GM19463 (cell line): ENCODE data around the gene LAMA2.
A peak's percentile ranks its signal among the peaks of the same experiment; 100 is the strongest.

ENCODE experiments used
- ATAC-seq: cut with Tn5 transposase; IDR thresholded peaks from one replicate; pipeline ENCODE4 v1.9.1; 2021; ENCODE audit warnings: mild to moderate bottlenecking, moderate library complexity; ENCODE audit not compliant: unreplicated experiment

LAMA2 gene

DNA sequence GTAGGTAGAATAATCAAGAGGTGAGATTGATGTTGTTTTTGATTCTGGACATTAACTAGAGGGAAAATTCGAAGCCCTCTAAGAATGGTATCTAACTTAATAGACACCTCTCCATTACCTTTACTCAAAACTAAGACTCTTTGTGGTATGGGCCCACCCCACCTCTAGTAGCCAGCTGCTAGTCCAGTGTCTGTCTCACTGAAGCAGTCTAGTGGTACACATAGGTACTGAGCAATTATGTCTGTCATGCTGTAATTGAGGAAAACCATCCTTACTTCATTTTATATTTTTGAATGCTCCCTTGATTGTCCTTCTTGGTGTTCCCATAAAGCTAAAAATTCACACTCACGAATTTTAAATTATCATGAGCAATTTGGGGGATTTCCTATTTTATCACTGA lies 536.4 kb downstream of the LAMA2 start:
- no peak for ATAC-seq

DNA sequence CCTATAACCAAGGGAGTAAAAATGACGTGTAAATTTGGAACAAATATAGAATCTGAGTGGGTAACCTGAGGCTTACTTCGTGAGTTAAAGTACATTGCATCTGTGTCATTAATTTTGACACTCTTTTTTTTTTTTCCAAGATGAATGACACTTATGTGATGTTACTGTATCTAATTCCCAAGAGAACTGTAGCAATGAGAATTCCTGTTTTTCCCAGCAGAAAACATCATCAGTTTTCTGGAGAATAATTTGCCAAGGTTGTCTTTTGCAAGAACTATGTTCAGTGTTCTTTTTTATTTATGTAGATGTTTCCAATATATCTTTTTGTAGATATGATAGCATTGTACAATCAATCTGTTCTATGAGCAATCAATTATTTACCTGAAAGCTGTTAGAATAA lies 543.4 kb downstream of the LAMA2 start:
- ATAC-seq, result no peak

DNA sequence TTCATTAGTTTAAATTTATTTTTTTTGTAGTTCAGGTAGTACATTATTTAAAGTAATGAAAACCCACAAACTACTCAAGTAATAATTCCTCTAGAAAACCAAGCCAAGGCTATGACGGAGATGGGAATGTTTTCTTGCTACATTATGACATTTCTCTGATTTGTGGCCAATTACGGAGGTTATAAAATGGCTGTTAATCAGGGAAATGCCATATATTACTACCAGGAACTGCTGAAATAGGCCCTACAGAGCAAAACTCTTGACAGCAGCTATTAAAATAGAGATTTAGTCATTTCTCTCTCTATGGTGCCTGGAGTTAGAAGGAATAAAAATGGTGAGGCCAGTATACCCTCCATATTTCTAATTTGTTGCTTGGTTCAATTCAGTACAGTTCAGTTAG lies 547.0 kb downstream of the LAMA2 start:
- no peak for ATAC-seq

DNA sequence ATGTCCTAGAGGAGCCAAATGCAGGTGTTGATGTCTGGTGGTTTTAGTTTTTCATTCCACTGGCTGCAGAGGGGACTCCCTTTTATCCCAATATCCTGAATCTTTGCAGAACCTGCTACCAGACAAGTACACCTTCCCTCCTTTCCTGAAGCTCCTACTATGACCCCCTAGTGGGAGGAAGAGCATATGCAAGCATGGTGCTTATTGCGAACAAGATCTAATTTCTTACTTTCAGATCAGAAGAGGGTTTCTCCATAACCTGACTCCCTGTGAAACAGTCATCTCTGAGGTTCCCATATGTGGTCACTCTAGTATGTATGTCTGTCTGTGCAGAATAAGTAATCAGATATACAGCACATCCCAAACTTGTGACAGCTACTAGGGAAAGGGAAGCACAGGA lies 549.8 kb downstream of the LAMA2 start:
- no peak for ATAC-seq

DNA sequence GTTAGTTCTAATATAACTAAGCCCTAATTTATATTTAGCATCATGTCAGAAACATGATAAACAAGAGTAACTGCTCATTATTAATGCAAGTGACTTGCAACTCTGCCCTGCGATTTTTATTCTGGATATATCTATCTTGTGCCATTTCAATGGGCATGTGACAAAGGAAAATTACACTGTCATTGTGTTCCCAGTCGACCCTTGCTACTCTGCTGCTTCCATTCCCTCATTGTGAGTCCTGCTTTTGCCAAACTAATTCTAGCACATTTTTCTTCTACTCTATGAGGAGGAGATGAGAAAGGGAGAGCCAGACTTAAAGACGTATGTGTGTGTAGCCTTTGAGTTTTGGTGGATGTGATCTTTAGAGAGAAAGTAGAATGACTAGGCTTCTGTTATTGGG lies 551.2 kb downstream of the LAMA2 start:
- no peak for ATAC-seq

DNA sequence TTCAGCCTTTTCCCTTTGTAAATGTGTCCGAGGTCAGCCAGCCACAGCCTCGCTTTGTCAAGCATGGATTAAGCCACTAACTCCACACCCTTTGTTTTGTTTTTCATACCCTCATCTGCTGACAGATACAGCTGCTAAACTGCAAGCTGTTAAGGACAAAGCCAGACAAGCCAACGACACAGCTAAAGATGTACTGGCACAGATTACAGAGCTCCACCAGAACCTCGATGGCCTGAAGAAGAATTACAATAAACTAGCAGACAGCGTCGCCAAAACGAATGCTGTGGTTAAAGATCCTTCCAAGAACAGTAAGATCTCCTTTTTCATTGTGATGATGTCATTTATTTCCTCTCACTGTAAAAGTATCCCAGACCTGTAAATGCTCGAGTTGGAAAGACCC lies 557.8 kb downstream of the LAMA2 start:
- ATAC-seq, result no peak

DNA sequence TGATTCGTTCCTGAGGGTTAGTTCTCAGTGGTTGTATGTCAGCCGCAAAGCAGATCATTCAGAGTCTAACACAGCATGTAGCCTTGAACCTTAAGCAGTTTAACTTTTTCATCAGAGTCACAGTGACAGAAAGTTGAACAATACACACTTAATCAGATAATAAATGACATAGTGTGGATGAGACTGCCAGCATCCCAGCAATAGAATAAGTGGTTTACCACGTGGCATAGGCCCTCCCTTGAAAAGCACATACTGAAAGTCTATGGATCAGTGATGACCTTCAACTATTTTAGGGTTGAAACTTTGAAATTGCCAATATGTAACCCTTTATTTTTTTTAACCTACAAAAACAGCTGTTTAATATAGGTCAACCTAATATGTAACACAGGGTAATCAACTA lies 561.7 kb downstream of the LAMA2 start:
- no peak for ATAC-seq

DNA sequence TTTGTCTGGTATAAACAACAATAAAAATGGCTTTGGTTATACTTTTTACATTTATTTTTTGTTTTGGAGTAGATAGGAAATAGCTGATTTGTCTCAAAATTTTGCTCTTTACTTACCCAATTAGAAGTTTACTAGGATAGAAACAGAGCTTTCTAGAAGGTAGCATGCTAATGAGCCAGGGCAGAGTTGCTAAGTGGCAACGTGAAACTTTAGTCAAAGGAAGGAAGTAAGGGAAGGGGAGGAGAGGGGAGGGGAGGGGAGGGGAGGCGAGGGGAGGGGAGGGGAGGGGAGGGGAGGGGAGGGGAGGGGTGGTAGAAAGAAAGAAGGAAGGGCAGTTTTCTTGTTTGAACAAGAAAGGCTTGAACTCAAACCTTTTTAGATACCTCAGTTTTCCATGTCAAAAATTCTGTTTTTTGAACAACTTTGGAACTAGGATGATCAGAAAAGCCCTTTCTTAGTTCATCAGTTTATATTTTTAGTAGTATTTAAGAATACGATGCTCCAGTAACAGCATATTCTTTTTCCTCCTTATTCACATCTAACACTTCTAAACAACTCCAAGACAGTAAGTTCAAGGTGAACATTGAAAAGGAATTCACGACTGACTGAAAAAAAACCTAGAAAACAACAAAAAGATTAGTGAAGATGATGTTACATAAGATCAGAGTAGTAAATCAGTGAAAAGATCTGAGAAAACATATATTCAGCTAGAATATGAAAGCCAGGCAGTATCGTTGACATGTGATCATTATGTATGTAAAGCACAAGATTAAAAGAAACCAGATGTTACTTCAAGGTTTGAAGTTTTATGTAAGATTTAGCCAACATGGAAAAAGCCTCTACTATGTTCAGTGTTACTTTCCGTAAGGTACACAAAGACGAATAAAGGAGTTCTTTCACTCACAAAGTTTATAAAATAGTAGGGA lies 563.6 kb downstream of the LAMA2 start:
- no peak for ATAC-seq

DNA sequence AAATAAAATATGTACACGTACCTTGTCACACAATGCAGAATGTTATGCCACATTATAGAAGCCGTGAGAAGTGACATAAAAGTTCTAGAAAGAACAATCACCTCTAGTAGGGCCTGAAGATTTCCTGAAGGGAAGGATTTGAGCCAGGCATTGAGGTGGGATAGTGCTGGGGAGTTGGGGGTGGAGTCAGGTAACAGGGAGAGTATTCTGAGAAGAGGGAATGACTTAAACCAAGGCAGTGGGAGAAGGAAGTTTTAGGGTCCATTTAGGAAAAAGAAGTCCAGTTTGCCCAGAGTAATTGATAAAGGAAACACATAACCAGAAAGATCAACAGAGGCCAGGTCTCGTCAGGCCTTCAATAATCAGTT lies 564.2 kb downstream of the LAMA2 start:
- no peak for ATAC-seq

DNA sequence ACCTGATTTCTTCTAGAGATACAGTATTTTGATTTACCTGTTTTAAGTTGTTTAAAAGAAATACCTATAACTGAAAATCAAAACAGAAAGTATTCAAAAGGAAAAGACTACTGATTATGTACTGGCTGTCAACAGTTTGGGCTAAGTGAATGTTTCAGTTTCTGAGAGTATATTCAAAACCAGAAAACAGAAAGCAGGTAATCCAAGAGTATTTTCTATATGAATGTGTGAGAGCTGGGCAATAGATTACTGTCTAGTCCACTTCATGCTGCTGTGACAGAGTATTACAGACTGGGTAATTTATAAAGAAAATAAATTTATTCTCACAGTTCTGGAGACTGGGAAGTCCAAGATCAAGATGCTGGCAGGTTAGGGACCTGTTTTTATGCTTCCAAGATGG lies 566.0 kb downstream of the LAMA2 start:
- ATAC-seq, result peak; percentile 97

DNA sequence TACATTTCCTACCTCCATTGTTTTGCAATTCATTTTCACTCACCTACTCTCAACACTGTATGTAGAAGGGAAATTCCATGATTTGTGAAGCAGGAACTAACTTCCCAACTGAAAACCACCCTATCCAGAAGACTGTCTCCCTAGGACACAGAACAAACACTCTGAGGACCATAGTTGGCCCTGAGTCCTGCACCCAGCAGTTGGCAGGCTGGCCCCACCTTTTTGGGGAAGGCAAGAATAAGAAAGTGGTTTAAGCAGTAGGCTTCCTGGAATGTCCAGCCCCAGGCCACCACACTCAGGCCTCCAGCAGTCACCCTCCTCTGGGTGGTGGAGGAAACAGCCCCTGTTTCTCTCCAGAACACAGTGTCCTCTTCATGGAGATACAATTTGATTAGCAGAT lies 568.2 kb downstream of the LAMA2 start:
- ATAC-seq, result no peak

DNA sequence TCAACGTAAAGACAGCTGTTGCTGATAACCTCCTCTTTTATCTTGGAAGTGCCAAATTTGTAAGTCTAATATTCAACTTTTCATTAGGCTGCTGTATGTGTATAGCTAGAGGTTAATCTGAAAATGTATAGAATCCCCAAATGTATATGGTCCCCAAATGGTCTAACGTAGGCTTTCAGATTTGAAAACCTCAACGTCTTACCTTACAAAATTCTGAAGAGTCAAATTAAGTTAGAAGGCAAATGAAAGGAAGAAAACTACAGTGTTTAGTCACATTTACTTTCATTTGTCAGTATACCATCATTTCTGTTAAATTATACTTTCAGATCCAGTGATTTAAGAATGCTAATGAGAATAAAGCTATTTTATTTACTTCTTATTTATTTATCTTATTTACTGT lies 570.1 kb downstream of the LAMA2 start:
- ATAC-seq, result no peak

DNA sequence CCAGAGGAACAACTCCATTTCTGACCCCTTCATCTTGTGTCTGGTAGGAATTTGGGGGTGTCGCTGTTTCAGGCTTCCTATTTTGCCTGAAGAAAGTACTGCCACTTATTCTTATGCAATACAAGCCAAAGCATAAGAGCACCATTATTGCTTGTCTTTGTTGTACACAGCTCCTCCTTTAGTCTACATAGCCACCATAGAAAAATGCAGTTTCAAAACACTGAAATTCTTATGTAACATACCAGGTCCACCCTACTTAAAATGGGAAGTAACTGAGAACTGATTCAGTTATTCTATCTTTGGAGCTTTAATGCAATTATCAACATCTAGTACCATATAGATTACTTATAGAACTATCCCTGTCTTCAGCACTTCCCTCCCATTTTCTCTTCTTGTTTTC lies 571.5 kb downstream of the LAMA2 start:
- no peak for ATAC-seq

DNA sequence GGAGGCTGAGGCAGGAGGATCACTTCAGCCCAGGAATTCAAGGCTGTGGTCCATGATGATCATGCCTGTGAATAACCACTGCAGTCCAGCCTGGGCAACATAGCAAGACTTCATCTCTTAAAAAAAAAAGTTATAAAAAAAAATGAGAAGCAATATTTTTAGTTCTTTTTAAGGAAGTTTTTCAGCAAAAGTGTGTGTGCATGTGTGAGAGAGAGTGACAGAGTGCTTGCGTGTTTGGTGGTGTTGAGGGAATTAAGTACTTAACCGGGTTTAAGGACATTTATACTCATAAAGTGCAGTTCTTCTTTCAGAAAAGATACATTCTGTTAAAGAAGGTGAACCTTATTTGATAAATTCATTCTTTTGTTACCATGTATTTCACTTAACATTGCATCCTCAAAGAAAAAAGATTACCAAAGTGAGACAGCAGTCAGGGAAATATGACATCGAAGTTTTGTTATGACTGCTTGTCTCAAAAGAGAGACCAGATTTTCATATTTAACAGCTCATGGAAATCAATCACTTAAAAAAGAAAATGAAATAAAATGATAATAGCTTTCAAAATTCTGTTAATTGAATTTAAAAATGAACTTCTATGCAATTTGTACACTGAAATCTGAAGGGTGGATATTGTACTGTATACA lies 572.3 kb downstream of the LAMA2 start:
- no peak for ATAC-seq

DNA sequence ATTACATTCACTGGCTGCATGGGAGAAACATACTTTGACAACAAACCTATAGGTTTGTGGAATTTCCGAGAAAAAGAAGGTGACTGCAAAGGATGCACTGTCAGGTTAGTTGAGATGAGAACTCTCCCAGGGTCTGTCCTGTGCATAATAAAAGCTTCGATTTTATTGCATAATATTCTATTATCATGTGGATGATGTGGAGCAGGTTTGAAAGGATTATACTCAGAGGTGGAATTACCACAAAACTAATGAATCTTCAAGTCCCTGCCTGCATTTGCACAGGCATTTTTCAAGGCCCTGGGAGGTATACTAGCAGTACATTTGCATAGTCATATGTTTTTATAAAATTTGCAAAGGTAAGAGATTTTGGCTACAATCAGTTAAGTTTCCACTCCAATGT lies 577.3 kb downstream of the LAMA2 start:
- no peak for ATAC-seq

DNA sequence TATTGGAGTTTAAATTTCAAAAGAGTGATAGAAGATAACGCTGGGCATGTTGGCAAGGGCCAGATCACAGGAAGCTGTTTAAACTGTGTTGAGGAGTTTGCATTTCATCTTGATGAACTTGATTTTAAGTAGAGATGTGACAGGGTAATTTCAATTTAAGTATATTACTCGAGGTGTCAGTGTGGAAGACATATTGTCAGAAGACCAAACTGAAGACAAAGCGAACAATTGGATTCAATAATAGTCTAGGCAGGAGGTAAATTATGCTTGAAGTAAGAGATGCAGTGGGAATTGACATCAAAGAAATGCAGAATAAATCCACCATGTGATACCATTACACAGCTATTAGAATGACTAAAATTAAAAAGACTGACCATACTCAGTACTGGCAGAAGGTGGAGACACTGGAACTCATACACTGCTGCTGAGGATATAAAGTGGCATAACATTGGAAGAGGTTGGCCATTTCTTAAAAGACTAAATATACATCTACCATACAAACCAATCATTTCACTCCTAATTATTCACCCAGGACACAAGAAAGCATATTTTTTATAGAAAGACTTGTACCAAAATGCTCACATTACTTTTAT lies 586.2 kb downstream of the LAMA2 start:
- ATAC-seq, result no peak

DNA sequence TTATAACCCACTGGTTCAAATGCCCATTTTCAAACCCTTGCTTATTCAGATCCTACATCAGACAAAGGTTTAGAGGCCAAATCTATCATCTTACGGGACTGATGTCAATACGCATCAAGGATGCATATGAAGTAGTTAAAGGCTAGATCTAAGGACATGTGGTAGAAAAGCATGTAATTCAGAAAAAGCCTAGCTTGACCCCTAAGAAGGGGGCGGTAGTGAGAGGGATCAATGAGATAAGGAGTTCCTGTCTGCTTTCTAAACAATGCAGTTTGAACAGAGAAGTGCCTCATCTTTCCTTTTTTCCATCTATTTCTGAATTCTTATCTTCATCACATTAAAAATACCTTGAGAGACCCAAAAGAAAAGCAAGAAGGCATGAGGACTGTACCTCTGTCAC lies 589.3 kb downstream of the LAMA2 start:
- ATAC-seq, result no peak

DNA sequence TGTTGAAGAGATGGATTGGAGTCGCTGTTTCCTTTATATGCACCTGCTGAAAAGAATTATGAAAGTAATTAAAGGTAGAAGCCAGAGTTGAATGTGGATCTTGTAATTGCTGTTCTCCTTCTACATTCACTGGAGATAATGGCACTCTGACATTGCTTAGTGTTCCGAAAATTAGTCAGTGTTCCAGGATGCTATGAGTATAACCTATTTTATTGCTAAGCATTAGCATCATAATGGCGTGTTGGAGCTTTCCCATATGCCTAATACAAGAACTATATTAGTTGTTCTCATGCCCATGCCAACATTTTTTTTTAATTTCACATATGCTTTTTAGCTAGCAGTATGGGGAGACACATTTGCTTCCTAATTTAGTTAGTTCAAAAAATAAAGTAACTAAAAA lies 590.6 kb downstream of the LAMA2 start:
- no peak for ATAC-seq

DNA sequence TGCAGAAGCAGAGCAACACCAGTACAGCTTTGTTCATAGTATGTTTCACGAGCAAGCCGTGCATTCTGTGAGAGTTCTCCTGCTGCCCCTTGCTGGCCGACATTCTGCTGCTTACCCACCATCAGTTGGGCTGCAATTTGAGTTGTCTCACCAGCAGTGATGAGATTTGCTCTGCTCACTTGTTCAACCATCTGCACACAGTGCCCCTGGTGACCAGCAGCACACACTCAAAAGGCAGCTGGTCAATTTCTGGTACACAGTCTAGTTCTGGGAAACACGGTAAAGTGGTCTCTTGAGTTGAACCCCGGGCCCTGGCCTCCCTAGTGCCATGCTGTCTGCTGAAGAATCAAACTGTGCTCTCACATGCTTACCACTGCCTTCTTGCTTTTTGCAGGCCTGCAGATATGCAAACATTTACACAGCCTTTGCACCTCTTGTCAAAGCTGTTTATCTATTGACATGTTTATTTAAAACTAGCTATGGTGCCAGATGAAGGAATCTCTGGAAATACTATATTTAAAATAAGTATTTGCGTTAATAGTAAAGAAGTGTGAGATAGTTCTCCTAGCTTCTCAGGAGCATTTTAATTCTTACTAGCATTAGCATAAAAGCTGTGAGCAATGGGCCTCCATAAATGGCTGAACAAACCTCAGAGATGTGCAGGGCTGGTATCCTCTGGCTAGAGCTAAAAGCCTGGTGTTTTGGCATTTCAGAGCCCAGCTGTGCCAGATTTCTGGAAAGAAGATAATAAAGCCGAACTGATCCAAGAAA lies 592.7 kb downstream of the LAMA2 start:
- no peak for ATAC-seq

DNA sequence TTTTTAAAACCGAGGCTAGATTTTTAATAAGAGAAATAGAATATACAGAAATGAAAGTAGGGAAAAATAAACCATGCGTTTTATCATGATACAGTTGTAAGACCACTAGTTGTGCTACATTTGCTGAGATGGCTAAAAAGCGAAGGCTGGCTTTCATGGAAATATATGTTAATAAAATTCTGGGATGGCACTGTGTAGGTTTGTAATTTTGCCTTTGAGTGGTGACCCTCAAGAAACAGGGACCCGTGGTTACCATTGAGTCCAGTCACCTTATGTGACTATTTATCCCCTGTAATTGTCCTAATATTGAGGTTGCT lies 593.3 kb downstream of the LAMA2 start:
- no peak for ATAC-seq

DNA sequence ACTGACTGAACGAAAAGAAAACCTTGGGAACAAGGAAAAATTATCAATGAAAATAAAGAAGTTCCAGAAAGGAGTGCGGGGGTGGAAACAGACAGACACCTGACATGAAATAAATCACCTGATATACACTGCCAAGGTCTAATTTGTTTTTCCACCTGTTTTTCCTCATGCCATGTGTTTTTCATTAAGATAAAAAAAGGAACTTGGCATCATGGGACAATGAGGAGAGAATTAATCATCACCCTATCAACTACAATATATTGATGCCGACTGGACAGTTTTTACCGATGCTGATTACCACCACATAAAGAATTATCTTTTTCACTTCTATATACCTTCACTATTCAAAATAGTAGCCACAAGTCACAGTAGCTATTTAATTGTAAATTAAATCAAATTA lies 593.9 kb downstream of the LAMA2 start:
- ATAC-seq, result no peak

DNA sequence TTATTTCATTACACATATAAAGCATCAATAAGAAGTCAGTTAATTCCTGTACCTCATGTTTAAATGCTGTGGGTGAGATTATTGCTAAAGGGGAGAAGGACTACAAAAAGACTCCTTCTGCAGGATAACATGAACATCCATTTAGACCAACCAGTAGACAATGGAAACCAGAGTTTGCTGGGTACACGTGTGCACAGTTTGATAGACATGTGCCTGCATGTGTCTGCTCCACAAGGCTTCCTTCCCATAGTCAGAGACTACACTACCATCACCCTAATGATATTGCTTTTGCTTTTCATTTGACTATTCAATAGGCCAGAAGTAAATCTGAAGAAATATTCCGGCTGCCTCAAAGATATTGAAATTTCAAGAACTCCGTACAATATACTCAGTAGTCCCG lies 595.4 kb downstream of the LAMA2 start:
- ATAC-seq, result no peak
